Endodermal cell (in vitro differentiated cells): ENCODE results near the gene HRH2. TPM values are rescaled to one million over a fixed set of nuclear protein-coding genes. Genes with fewer than 3 reads are reported as not detected.
A peak's percentile ranks its signal among the peaks of the same experiment; 100 is the strongest.

ENCODE experiments used
- DNase-seq: peaks from one replicate; pipeline ENCODE4 v3.0.0-alpha.2; 2017
- H3K27ac ChIP-seq: 2 replicates; pipeline ENCODE4 v1.5.1; 2013; ENCODE audit warnings: mild to moderate bottlenecking, low read depth, low read length, moderate library complexity
- H3K27me3 ChIP-seq: 2 replicates; pipeline ENCODE4 v1.6.1; 2013; ENCODE audit warnings: mild to moderate bottlenecking, low read length, moderate library complexity; ENCODE audit not compliant: insufficient read depth, control insufficient read depth, poor library complexity, severe bottlenecking
- H3K36me3 ChIP-seq: 2 replicates; pipeline ENCODE4 v1.7.0; 2013; ENCODE audit warnings: mild to moderate bottlenecking, low read length, moderate library complexity; ENCODE audit not compliant: control insufficient read depth, insufficient read depth
- H3K4me1 ChIP-seq: one replicate; pipeline ENCODE4 v1.7.0; 2013; ENCODE audit warnings: low read length; ENCODE audit not compliant: control insufficient read depth, insufficient read depth
- H3K4me3 ChIP-seq: 2 replicates; pipeline ENCODE4 v1.5.1; 2013; ENCODE audit warnings: mild to moderate bottlenecking, low read length, moderate library complexity
- H3K9ac ChIP-seq: 2 replicates; pipeline ENCODE4 v1.6.1; 2013; ENCODE audit warnings: mild to moderate bottlenecking, low read length, moderate library complexity; ENCODE audit not compliant: poor library complexity, severe bottlenecking; ENCODE audit errors: extremely low read depth
- H3K9me3 ChIP-seq: 2 replicates; pipeline ENCODE4 v1.6.1; 2013; ENCODE audit warnings: mild to moderate bottlenecking, low read length, moderate library complexity; ENCODE audit not compliant: control insufficient read depth
- H3K27ac Mint-ChIP-seq: 2 replicates; pipeline ENCODE4 v1.8.0; 2020; ENCODE audit warnings: mixed read lengths
- H3K27me3 Mint-ChIP-seq: 2 replicates; pipeline ENCODE4 v1.8.0; 2021; ENCODE audit warnings: mild to moderate bottlenecking, mixed read lengths; ENCODE audit not compliant: insufficient read depth
- H3K36me3 Mint-ChIP-seq: 2 replicates; pipeline ENCODE4 v1.8.0; 2020; ENCODE audit warnings: low read depth, mixed read lengths
- H3K4me1 Mint-ChIP-seq: 2 replicates; pipeline ENCODE4 v1.8.0; 2020; ENCODE audit warnings: mixed read lengths
- H3K4me3 Mint-ChIP-seq: 2 replicates; pipeline ENCODE4 v1.8.0; 2020; ENCODE audit warnings: mild to moderate bottlenecking, moderate library complexity, mixed read lengths
- H3K9me3 Mint-ChIP-seq: 2 replicates; pipeline ENCODE4 v1.8.0; 2020; ENCODE audit warnings: mild to moderate bottlenecking, mixed read lengths
- WGBS, 2 experiments: methylation state at CpG; one replicate each; pipeline versions ENCODE4 v1.1.5 to v1.1.7; 2013; ENCODE audit warnings: missing lambda C conversion rate in 2 of 2, mixed read lengths in 1 of 2; ENCODE audit not compliant: insufficient coverage in 1 of 2, insufficient read length in 1 of 2; 5-methylcytosine and 5-hydroxymethylcytosine counted together
- total RNA-seq, 2 donors: library from RNA; stranded (reverse); fragmentation: NEBNext Ultra II Directional in 1 of 2; extraction: Animal tissue kit (Norgen Biotek cat#: 25700) in 1 of 2; gene quantifications; 2 replicates in 1 of 2; 3 replicates in 1 of 2; pipeline ENCODE4 v1.2.1, GENCODE V29; 2021
- TF ChIP-seq, protein P1 (sequence below): fragments of 200-600 bp; sonication (generic); conservative IDR thresholded peaks from 2 replicates; pipeline ENCODE4 v1.5.0; 2021; ENCODE audit warnings: antibody characterized with exemption, mild to moderate bottlenecking

Gene HRH2
- total RNA-seq, 2 donors from 2014 or later: 2.1 to 3.3 TPM

DNA sequence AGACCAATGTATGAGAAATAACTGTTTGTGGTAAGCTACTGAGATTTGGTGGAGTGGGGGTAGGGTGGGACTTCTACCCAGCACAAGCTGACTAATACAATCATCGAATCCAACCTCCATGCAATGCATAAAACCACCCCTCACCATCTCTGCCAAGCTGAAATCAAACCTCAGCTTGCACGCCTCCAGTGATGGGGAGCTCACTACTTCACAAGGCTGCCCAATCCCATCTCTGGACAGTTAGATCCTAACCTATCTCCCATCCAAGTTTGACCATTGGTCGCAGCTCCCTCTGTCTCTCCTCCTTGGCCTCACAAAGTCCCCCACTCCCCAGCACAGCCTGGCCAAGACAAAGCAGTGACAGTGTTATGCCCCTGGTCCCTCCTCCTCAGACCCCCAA is 47.0 kb upstream of the HRH2 start:
- Mint-ChIP-seq H3K4me3 (no peak overlapping the region), H3K4me1 (peaks cover 4% of the 10 kb centered on the region), H3K27me3 (no peaks in the 10 kb centered on the region), H3K36me3 (peaks cover 2% of the 10 kb centered on the region), H3K9me3 (peaks cover 11% of the 10 kb centered on the region), H3K27ac (no peak overlapping the region)
- H3K36me3 ChIP-seq: no peaks in the 10 kb centered on the region
- no peak overlapping the region for H3K27ac ChIP-seq
- WGBS, 2 experiments: 44 to 75% methylated on average over 1 to 3 of the region's 3 CpGs
- no peaks in the 10 kb centered on the region for H3K27me3 ChIP-seq
- H3K9me3 ChIP-seq: peaks cover 6% of the 10 kb centered on the region
- no peaks in the 10 kb centered on the region for H3K4me1 ChIP-seq
- no peak overlapping the region for H3K9ac ChIP-seq
- TF ChIP-seq, protein P1, sequence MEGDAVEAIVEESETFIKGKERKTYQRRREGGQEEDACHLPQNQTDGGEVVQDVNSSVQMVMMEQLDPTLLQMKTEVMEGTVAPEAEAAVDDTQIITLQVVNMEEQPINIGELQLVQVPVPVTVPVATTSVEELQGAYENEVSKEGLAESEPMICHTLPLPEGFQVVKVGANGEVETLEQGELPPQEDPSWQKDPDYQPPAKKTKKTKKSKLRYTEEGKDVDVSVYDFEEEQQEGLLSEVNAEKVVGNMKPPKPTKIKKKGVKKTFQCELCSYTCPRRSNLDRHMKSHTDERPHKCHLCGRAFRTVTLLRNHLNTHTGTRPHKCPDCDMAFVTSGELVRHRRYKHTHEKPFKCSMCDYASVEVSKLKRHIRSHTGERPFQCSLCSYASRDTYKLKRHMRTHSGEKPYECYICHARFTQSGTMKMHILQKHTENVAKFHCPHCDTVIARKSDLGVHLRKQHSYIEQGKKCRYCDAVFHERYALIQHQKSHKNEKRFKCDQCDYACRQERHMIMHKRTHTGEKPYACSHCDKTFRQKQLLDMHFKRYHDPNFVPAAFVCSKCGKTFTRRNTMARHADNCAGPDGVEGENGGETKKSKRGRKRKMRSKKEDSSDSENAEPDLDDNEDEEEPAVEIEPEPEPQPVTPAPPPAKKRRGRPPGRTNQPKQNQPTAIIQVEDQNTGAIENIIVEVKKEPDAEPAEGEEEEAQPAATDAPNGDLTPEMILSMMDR: no peak
- peak; percentile 6 for DNase-seq
- H3K4me3 ChIP-seq: no peak overlapping the region

DNA sequence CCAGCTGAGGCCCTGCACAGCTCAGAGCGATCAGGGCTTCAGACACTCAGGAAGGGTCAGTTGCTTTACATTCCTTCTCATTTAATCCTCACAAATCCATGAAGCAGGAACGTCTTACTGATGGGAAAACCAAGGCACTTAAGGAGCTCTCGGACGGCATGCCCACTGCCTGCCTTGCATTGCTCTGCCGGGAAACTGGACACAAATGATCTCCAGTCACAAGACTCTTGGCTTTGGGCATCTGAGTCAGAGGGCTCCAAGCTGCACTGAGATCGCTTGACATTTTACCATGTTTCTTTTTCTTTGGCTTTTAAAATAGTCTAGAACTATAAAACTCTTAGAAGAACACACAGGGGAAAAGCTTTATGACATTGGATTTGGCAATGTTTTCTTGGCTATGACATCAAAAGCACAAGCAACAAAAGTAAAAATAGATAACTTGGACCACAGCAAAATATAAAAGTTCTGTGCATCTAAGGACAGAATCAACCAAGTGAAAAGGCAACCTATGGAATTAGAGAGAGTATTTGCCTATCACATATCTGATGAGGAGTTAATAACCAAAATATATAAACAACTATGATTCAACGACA is 43.6 kb upstream of the HRH2 start:
- 89 to 95% methylated on average over 6 to 7 of the region's 7 CpGs for WGBS, 2 experiments
- H3K9me3 ChIP-seq: no peaks in the 10 kb centered on the region
- no peaks in the 10 kb centered on the region for H3K4me1 ChIP-seq
- Mint-ChIP-seq H3K27me3 (no peaks in the 10 kb centered on the region), H3K4me1 (peaks cover 4% of the 10 kb centered on the region), H3K4me3 (no peak overlapping the region), H3K36me3 (no peaks in the 10 kb centered on the region), H3K27ac (no peak overlapping the region), H3K9me3 (peaks cover 3% of the 10 kb centered on the region)
- H3K9ac ChIP-seq: no peak overlapping the region
- H3K27ac ChIP-seq: no peak overlapping the region
- TF ChIP-seq, protein P1: no peak
- no peaks in the 10 kb centered on the region for H3K27me3 ChIP-seq
- no peak overlapping the region for H3K4me3 ChIP-seq
- no peaks in the 10 kb centered on the region for H3K36me3 ChIP-seq
- no peak for DNase-seq

DNA sequence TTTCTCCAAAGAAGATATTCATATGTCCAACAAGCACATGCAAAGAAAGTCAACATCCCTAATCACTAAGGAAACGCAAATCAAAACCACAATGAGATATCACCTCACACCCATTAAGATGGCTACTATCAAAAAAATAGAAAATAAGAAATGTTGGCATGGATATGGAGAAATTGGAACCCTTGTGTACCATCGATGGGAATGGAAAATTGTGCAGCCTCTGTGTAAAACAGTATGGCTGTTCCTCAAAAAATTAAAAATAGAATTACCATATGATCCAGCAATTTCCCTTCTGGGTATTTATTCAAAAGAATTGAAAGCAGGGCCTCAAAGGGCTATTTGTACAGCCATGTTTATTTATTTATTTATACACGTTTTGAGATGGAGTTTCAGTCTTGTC is 43.0 kb upstream of the HRH2 start:
- Mint-ChIP-seq H3K27ac (no peak overlapping the region), H3K27me3 (no peaks in the 10 kb centered on the region), H3K4me1 (peaks cover 4% of the 10 kb centered on the region), H3K9me3 (peaks cover 3% of the 10 kb centered on the region), H3K36me3 (no peaks in the 10 kb centered on the region), H3K4me3 (no peak overlapping the region)
- 83 to 91% methylated on average over 1 to 3 of the region's 3 CpGs for WGBS, 2 experiments
- Histone ChIP-seq H3K27ac (no peak overlapping the region), H3K9me3 (no peaks in the 10 kb centered on the region), H3K27me3 (no peaks in the 10 kb centered on the region), H3K4me3 (no peak overlapping the region), H3K4me1 (no peaks in the 10 kb centered on the region), H3K36me3 (no peaks in the 10 kb centered on the region), H3K9ac (no peak overlapping the region)
- no peak for DNase-seq
- TF ChIP-seq, protein P1: no peak
